ENCODE results near the gene REG4.
"Not testable (repeated sequence)": the region's sequence is repeated elsewhere in the genome, so short reads cannot be mapped to it uniquely, and the experiment has no call there.

The REG4 gene

GRCh38 chr1:119811387-119811786 is at the start of gene REG4:
TSS of gene REG4 (minus strand) at chr1:119811460. CDS start at chr1:119808769, 2,691 bp downstream.
- no peak for DNase-seq

GRCh38 chr1:119859647-119860046 is 48.4 kb upstream of the REG4 start:
- DNase-seq = no peak

GRCh38 chr1:119858556-119859214 is 47.4 kb upstream of the REG4 start:
- not testable (repeated sequence) for DNase-seq

GRCh38 chr1:119858126-119858525 is 46.9 kb upstream of the REG4 start:
- DNase-seq = no peak

GRCh38 chr1:119853155-119853554 is 41.9 kb upstream of the REG4 start:
- no peak for DNase-seq

GRCh38 chr1:119844206-119844605 is 32.9 kb upstream of the REG4 start:
- DNase-seq = not testable (repeated sequence)

- no peak for DNase-seq
Observed at GRCh38 chr1:119841306-119841705, 30.0 kb upstream of the REG4 start.

- no peak for DNase-seq
Observed at GRCh38 chr1:119840745-119841144, 29.5 kb upstream of the REG4 start.

GRCh38 chr1:119838236-119838635 is 27.0 kb upstream of the REG4 start:
- no peak for DNase-seq

- DNase-seq = no peak
Observed at GRCh38 chr1:119834990-119835389, 23.7 kb upstream of the REG4 start.

GRCh38 chr1:119831027-119831426 is 19.8 kb upstream of the REG4 start:
- DNase-seq = no peak

GRCh38 chr1:119829625-119830024 is 18.4 kb upstream of the REG4 start:
- DNase-seq = no peak

- DNase-seq = not testable (repeated sequence)
Observed at GRCh38 chr1:119829006-119829405, 17.7 kb upstream of the REG4 start.

GRCh38 chr1:119828266-119828665 is 17.0 kb upstream of the REG4 start:
- DNase-seq = no peak

- DNase-seq = no peak
Observed at GRCh38 chr1:119827010-119827409, 15.8 kb upstream of the REG4 start.

- no peak for DNase-seq
Observed at GRCh38 chr1:119822406-119822805, 11.1 kb upstream of the REG4 start.

- no peak for DNase-seq
Observed at GRCh38 chr1:119818181-119818580, 6.9 kb upstream of the REG4 start.

- no peak for DNase-seq
Observed at GRCh38 chr1:119816407-119816806, 5.1 kb upstream of the REG4 start.

GRCh38 chr1:119815928-119816327 is 4.7 kb upstream of the REG4 start:
- DNase-seq = no peak

- no peak for DNase-seq
Observed at GRCh38 chr1:119815361-119815760, 4.1 kb upstream of the REG4 start.

GRCh38 chr1:119814288-119814687 is 3.0 kb upstream of the REG4 start:
- no peak for DNase-seq

GRCh38 chr1:119811985-119812557 is 811 bp upstream of the REG4 start:
- no peak for DNase-seq

GRCh38 chr1:119808972-119809550 is 2.2 kb downstream of the REG4 start:
- DNase-seq = peak in 3 of 4 experiments; percentile 26 to 58 (median 39)

GRCh38 chr1:119808491-119808890 is 2.8 kb downstream of the REG4 start:
- DNase-seq = no peak

GRCh38 chr1:119806489-119806888 is 4.8 kb downstream of the REG4 start:
- no peak for DNase-seq

All from activated naive CD4-positive, alpha-beta T cell (primary cell).